ENCODE data around the gene NUDT4.

DNA sequence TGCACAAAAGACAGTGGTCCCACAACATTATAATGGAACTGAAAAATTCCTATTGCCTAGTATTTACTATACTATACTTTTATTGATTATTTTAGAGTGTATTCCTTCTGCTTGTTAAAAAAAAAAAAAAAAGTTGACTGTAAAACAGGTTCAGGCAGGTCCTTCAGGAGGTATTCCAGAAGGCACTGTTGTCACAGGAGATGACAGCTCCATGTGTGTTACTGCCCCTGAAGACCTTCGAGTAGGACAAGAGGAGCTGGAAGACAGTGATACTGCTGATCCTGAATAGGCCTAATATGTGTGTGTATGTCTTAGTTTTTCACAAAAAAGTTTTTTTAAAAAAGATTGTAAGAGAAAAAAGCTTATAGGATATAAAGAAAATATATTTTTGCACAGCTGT, 51.7 kb downstream of the NUDT4 start:
- no peak for TF ChIP-seq CEBPB (IDR thresholded peaks at IDR 0.05; ENCODE audit: low read depth, low read length)
- no peak for TF ChIP-seq POLR2A (IDR thresholded peaks at IDR 0.05; ENCODE audit: low read depth, low read length)
- TF ChIP-seq, protein P1, sequence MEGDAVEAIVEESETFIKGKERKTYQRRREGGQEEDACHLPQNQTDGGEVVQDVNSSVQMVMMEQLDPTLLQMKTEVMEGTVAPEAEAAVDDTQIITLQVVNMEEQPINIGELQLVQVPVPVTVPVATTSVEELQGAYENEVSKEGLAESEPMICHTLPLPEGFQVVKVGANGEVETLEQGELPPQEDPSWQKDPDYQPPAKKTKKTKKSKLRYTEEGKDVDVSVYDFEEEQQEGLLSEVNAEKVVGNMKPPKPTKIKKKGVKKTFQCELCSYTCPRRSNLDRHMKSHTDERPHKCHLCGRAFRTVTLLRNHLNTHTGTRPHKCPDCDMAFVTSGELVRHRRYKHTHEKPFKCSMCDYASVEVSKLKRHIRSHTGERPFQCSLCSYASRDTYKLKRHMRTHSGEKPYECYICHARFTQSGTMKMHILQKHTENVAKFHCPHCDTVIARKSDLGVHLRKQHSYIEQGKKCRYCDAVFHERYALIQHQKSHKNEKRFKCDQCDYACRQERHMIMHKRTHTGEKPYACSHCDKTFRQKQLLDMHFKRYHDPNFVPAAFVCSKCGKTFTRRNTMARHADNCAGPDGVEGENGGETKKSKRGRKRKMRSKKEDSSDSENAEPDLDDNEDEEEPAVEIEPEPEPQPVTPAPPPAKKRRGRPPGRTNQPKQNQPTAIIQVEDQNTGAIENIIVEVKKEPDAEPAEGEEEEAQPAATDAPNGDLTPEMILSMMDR (conservative IDR thresholded peaks at IDR 0.05; ENCODE audit: low read depth, low read length) = no peak
- no peak for TF ChIP-seq FOS (IDR thresholded peaks at IDR 0.05; ENCODE audit: low read depth, low read length)

Data from IMR-90 (cell line).